M059J (cell line): ENCODE results near the gene DDX42. TPM values are rescaled to one million over a fixed set of nuclear protein-coding genes. Genes with fewer than 3 reads are reported as not detected.

ENCODE experiments used
- total RNA-seq: library from RNA; depleted of rRNA; stranded (reverse); fragments of >200 nt; shearing (Covaris generic); gene quantifications from 2 replicates; pipeline ENCODE4 v1.2.3, GENCODE V29; 2014; rRNA removed

The DDX42 gene
- total RNA-seq, 1 experiment from 2014 or later: 35.2 TPM

Other genes with a start within 250 kb of the DDX42 start
- gene DCAF7, start 223.7 kb upstream of the DDX42 start, total RNA-seq: 34.8 and 52.9 TPM in 2 replicates
- gene TACO1, start 173.3 kb upstream of the DDX42 start, total RNA-seq: 19.6 and 26.7 TPM in 2 replicates
- gene MAP3K3, start 151.8 kb upstream of the DDX42 start, total RNA-seq: 15.8 and 24.0 TPM in 2 replicates
- 4.3 and 6.8 TPM in 2 replicates for gene LIMD2, start 74.0 kb upstream of the DDX42 start, total RNA-seq
- 15.2 and 18.3 TPM in 2 replicates for gene STRADA, start 32.4 kb upstream of the DDX42 start, total RNA-seq
- 46.2 and 64.1 TPM in 2 replicates for gene CCDC47, start 573 bp upstream of the DDX42 start, total RNA-seq
- 38.3 and 47.6 TPM in 2 replicates for gene PSMC5, start 53.3 kb downstream of the DDX42 start, total RNA-seq
- 59.4 and 98.1 TPM in 2 replicates for gene FTSJ3, start 53.5 kb downstream of the DDX42 start, total RNA-seq
- 64.5 and 81.1 TPM in 2 replicates for gene SMARCD2, start 68.5 kb downstream of the DDX42 start, total RNA-seq
- not detected in 2 replicates for gene CSH2, start 99.5 kb downstream of the DDX42 start, total RNA-seq
- gene GH2, start 107.8 kb downstream of the DDX42 start, total RNA-seq: not detected in 2 replicates
- gene CSH1, start 122.4 kb downstream of the DDX42 start, total RNA-seq: not detected in 2 replicates
- not detected in 2 replicates for gene CSHL1, start 137.1 kb downstream of the DDX42 start, total RNA-seq
- gene GH1, start 144.7 kb downstream of the DDX42 start, total RNA-seq: not detected in 2 replicates
- gene CD79B, start 158.2 kb downstream of the DDX42 start, total RNA-seq: 0.27 and 0.54 TPM in 2 replicates
- gene SCN4A, start 198.7 kb downstream of the DDX42 start, total RNA-seq: not detected in 2 replicates
- gene PRR29, start 224.2 kb downstream of the DDX42 start, total RNA-seq: 0.05 TPM in 1 of 2 replicates, not detected in the other
- gene ICAM2, start 246.5 kb downstream of the DDX42 start, total RNA-seq: 0.84 and 1.0 TPM in 2 replicates